IPS-18a (cell line): ENCODE results near the gene VRK3.

Experiments used
- H3K27ac ChIP-seq: one replicate; pipeline ENCODE4 v1.5.1; 2013; ENCODE audit warnings: low read length
- H3K27me3 ChIP-seq: one replicate; pipeline ENCODE4 v1.6.1; 2013; ENCODE audit warnings: mild to moderate bottlenecking, low read length; ENCODE audit not compliant: control insufficient read depth, insufficient read depth
- H3K36me3 ChIP-seq: one replicate; pipeline ENCODE4 v1.6.1; 2013; ENCODE audit warnings: low read depth, low read length; ENCODE audit not compliant: control insufficient read depth
- H3K4me1 ChIP-seq: one replicate; pipeline ENCODE4 v1.6.1; 2013; ENCODE audit warnings: low read depth, low read length; ENCODE audit not compliant: control insufficient read depth
- H3K4me3 ChIP-seq: one replicate; pipeline ENCODE4 v1.5.1; 2013; ENCODE audit warnings: low read length
- H3K9ac ChIP-seq: one replicate; pipeline ENCODE4 v1.6.1; 2013; ENCODE audit warnings: mild to moderate bottlenecking, low read length, moderate library complexity
- H3K9me3 ChIP-seq: one replicate; pipeline ENCODE4 v1.6.1; 2013; ENCODE audit warnings: low read depth, low read length; ENCODE audit not compliant: control insufficient read depth

Gene VRK3

DNA sequence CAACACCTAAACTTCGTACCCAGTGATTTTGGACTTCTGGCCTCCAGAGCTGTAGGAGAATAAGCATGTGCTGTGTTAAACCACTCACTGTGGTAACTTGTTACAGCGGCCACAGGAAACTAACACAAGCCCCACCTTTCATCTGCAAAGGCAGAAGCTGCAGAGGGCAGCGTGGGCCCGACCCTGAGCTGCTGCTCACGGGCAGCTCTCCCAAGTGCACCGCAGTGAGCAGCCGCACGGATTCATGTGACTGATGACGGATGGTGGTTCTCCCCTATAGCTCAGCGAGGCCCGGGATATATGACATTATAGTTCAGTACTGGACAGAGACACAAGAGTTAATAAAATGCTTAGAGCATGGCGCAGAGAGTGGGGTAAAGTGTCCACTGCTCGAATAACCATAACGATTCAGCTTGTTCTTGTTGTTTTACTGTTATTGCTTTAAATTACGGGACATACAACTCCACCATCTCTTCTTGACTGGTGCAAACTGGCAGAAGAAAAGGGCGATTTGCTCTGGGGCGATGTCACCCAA lies 21.9 kb downstream of the VRK3 start:
- Histone ChIP-seq H3K27me3 (no peaks in the 10 kb centered on the region), H3K36me3 (peaks cover 30% of the 10 kb centered on the region), H3K4me3 (no peak overlapping the region), H3K9ac (no peak overlapping the region), H3K9me3 (no peaks in the 10 kb centered on the region), H3K4me1 (no peaks in the 10 kb centered on the region), H3K27ac (no peak overlapping the region)

DNA sequence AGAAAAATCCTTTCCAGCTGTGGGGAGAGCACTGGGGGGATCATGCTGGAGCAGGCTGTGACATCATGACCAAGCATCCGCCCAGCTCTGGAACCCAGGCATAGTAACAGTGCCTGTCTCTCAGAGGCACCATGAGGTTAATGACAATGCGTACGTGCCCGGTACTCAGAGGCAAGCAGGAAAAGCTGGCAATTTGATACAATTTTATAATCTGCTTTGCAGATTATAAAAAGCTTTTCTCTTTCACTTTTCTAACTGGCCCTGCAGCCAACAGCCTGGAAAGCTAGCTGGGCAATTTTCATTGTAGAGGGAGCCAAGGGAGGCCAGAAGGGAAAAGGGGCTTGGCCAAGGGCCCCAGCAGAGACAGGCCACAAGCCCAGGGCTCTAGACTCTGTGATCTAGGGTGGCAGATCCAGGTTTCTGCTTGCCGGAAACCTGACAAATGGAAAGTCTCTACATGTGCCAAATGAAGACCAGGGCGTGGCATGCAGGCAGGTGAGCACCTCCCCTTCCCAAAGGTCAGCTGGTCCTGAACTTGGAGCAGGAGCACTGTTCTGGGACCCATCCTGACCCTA lies 22.7 kb downstream of the VRK3 start:
- Histone ChIP-seq H3K4me3 (no peak overlapping the region), H3K4me1 (no peaks in the 10 kb centered on the region), H3K9ac (no peak overlapping the region), H3K9me3 (no peaks in the 10 kb centered on the region), H3K27ac (no peak overlapping the region), H3K27me3 (no peaks in the 10 kb centered on the region), H3K36me3 (peaks cover 30% of the 10 kb centered on the region)

- Histone ChIP-seq H3K4me3 (no peak overlapping the region), H3K9me3 (no peaks in the 10 kb centered on the region), H3K27ac (no peak overlapping the region), H3K4me1 (no peaks in the 10 kb centered on the region), H3K36me3 (peaks cover 25% of the 10 kb centered on the region), H3K27me3 (no peaks in the 10 kb centered on the region), H3K9ac (no peak overlapping the region)
These were observed 23.4 kb downstream of the VRK3 start for GRCh38 chr19:50001775-50002174.

DNA sequence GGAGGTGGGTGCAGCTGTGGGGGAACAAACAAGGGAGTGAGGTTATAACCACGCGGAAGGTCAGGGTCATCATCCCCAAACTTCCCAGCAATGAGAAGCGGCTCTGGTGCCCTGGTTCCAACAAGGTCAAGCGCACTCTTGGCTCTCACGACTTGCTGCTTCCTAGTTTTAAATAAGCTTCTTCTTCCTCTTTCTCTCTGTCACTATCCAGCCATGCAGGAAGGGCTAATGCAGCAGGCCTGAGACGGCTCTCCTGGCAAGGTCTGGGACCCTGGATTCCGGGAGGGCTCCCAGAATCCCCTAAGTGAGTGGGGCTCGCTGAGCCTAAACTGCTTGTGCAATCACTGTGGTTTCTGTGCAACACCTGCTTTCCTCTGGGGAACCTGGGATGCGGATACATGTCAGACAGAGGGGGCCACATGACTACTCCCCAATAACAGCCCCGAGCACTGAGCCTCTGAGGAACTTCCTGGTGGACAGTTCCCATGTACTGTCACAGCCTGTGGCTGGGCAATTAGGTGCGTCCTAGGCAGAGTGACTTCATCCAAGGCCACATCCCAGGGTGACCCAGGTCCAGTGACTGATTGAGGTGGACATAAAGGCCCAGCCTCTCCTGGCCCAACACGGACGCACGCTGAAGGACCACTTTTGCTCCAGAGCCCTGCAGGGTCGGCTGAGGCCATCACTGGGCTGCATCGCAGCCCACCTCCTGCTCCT lies 24.2 kb downstream of the VRK3 start:
- Histone ChIP-seq H3K4me3 (no peak overlapping the region), H3K9me3 (no peaks in the 10 kb centered on the region), H3K36me3 (peaks cover 22% of the 10 kb centered on the region), H3K4me1 (no peaks in the 10 kb centered on the region), H3K27me3 (no peaks in the 10 kb centered on the region), H3K27ac (no peak overlapping the region), H3K9ac (no peak overlapping the region)

GRCh38 chr19:50000038-50000840 lies 24.9 kb downstream of the VRK3 start:
- Histone ChIP-seq H3K27ac (no peak overlapping the region), H3K4me3 (no peak overlapping the region), H3K27me3 (no peaks in the 10 kb centered on the region), H3K9me3 (no peaks in the 10 kb centered on the region), H3K9ac (no peak overlapping the region), H3K36me3 (peaks cover 17% of the 10 kb centered on the region), H3K4me1 (no peaks in the 10 kb centered on the region)

- H3K27ac ChIP-seq: no peak overlapping the region
- H3K27me3 ChIP-seq: no peaks in the 10 kb centered on the region
- H3K4me1 ChIP-seq: no peaks in the 10 kb centered on the region
- H3K9ac ChIP-seq: no peak overlapping the region
- H3K9me3 ChIP-seq: no peaks in the 10 kb centered on the region
- no peak overlapping the region for H3K4me3 ChIP-seq
- peaks cover 17% of the 10 kb centered on the region for H3K36me3 ChIP-seq
These were observed 25.7 kb downstream of the VRK3 start for GRCh38 chr19:49999371-50000010.

- no peaks in the 10 kb centered on the region for H3K9me3 ChIP-seq
- H3K4me3 ChIP-seq: no peak overlapping the region
- H3K27me3 ChIP-seq: no peaks in the 10 kb centered on the region
- H3K36me3 ChIP-seq: peaks cover 8% of the 10 kb centered on the region
- H3K9ac ChIP-seq: no peak overlapping the region
- H3K27ac ChIP-seq: no peak overlapping the region
- H3K4me1 ChIP-seq: no peaks in the 10 kb centered on the region
These were observed 27.5 kb downstream of the VRK3 start for GRCh38 chr19:49997709-49998108.

DNA sequence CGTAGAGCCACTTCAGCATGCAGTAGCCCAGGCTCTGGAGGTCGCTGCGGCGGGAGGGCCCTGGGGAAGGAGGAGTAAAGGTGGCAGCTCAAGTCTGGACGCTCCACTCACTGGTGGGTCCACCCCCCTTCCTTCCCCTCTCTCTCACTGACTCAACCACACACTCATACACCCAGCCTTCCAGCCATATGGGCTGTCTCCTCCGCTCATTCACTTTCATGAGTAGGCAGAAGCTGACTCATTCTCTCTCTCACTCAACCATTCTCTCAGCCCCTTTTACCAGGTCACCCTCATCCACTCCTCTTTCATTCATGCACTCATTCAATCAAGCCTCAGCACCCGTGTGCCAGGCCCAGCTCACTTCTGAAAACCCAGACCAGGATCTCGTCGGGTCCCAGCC lies 36.7 kb downstream of the VRK3 start:
- no peaks in the 10 kb centered on the region for H3K4me1 ChIP-seq
- H3K27ac ChIP-seq: no peak overlapping the region
- no peak overlapping the region for H3K4me3 ChIP-seq
- H3K9ac ChIP-seq: no peak overlapping the region
- H3K27me3 ChIP-seq: no peaks in the 10 kb centered on the region
- H3K9me3 ChIP-seq: no peaks in the 10 kb centered on the region
- H3K36me3 ChIP-seq: no peaks in the 10 kb centered on the region

DNA sequence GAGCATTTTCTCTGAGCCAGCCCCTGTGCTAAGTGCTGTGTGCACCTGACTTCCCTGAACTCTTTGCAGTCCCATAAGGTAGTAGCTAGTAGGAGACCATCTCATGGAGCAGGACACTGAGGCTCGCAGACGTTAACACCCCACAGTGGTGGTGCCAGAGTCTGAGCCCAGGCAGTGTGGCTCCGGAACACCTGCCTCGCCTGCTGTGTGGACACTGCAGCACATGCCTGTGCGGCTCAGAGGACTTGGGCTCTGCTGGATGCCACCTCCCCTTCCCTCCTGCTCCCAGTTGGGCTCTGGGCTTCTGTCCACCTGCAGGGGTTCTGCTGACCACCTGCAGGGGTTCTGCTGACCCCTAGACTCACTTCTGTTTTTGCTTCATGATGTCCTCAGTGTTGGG lies 37.2 kb downstream of the VRK3 start:
- Histone ChIP-seq H3K27ac (no peak overlapping the region), H3K9me3 (no peaks in the 10 kb centered on the region), H3K36me3 (no peaks in the 10 kb centered on the region)

GRCh38 chr19:49987159-49987698 lies 37.9 kb downstream of the VRK3 start:
- Histone ChIP-seq H3K9me3 (no peaks in the 10 kb centered on the region), H3K9ac (no peak overlapping the region), H3K27ac (no peak overlapping the region), H3K36me3 (no peaks in the 10 kb centered on the region), H3K4me3 (no peak overlapping the region), H3K4me1 (no peaks in the 10 kb centered on the region), H3K27me3 (no peaks in the 10 kb centered on the region)

More for the DNA sequence above, 37.2 kb downstream of the VRK3 start:
- Histone ChIP-seq H3K4me1 (no peaks in the 10 kb centered on the region), H3K9ac (no peak overlapping the region), H3K27me3 (no peaks in the 10 kb centered on the region), H3K4me3 (no peak overlapping the region)

- H3K4me3 ChIP-seq: no peak overlapping the region
- no peaks in the 10 kb centered on the region for H3K36me3 ChIP-seq
- no peaks in the 10 kb centered on the region for H3K4me1 ChIP-seq
- H3K9ac ChIP-seq: no peak overlapping the region
- no peak overlapping the region for H3K27ac ChIP-seq
- H3K27me3 ChIP-seq: no peaks in the 10 kb centered on the region
- no peaks in the 10 kb centered on the region for H3K9me3 ChIP-seq
These were observed 38.8 kb downstream of the VRK3 start for GRCh38 chr19:49986354-49986753.
